ENCODE results near the gene PFDN2.

Gene PFDN2

GRCh38 chr1:161077426-161077825 is 40.4 kb downstream of the PFDN2 start:
- TF ChIP-seq FOXP2 (optimal IDR thresholded peaks at IDR 0.05; ENCODE audit: borderline replicate concordance, extremely low read depth, extremely low read length, insufficient read depth) (no peak), REST (IDR thresholded peaks at IDR 0.05; ENCODE audit: insufficient read depth in 1 of 2, low read depth in 2 of 2, low read length in 2 of 2) (no peak), SIN3A (IDR thresholded peaks at IDR 0.05; ENCODE audit: borderline replicate concordance, insufficient read depth, low read length) (no peak), POLR2AphosphoS5 (IDR thresholded peaks at IDR 0.05; ENCODE audit: low read depth, low read length) (no peak), TAF1 (IDR thresholded peaks at IDR 0.05; ENCODE audit: borderline replicate concordance, insufficient read depth, low read length) (no peak)

- TF ChIP-seq TAF1 (IDR thresholded peaks at IDR 0.05; ENCODE audit: borderline replicate concordance, insufficient read depth, low read length) = no peak
- TF ChIP-seq SIN3A (IDR thresholded peaks at IDR 0.05; ENCODE audit: borderline replicate concordance, insufficient read depth, low read length) = no peak
- TF ChIP-seq POLR2AphosphoS5 (IDR thresholded peaks at IDR 0.05; ENCODE audit: low read depth, low read length) = no peak
- no peak for TF ChIP-seq REST (IDR thresholded peaks at IDR 0.05; ENCODE audit: insufficient read depth in 1 of 2, low read depth in 2 of 2, low read length in 2 of 2)
- TF ChIP-seq FOXP2 (optimal IDR thresholded peaks at IDR 0.05; ENCODE audit: borderline replicate concordance, extremely low read depth, extremely low read length, insufficient read depth) = no peak
Observed at GRCh38 chr1:161076410-161076809, 41.4 kb downstream of the PFDN2 start.

- TF ChIP-seq TAF1 (IDR thresholded peaks at IDR 0.05; ENCODE audit: borderline replicate concordance, insufficient read depth, low read length) (no peak), SIN3A (IDR thresholded peaks at IDR 0.05; ENCODE audit: borderline replicate concordance, insufficient read depth, low read length) (no peak), POLR2AphosphoS5 (IDR thresholded peaks at IDR 0.05; ENCODE audit: low read depth, low read length) (no peak), FOXP2 (optimal IDR thresholded peaks at IDR 0.05; ENCODE audit: borderline replicate concordance, extremely low read depth, extremely low read length, insufficient read depth) (no peak), REST (IDR thresholded peaks at IDR 0.05; ENCODE audit: insufficient read depth in 1 of 2, low read depth in 2 of 2, low read length in 2 of 2) (no peak)
Observed at GRCh38 chr1:161074676-161075368, 43.0 kb downstream of the PFDN2 start.

- TF ChIP-seq SIN3A (IDR thresholded peaks at IDR 0.05; ENCODE audit: borderline replicate concordance, insufficient read depth, low read length) (no peak), REST (IDR thresholded peaks at IDR 0.05; ENCODE audit: insufficient read depth in 1 of 2, low read depth in 2 of 2, low read length in 2 of 2) (no peak), TAF1 (IDR thresholded peaks at IDR 0.05; ENCODE audit: borderline replicate concordance, insufficient read depth, low read length) (no peak), FOXP2 (optimal IDR thresholded peaks at IDR 0.05; ENCODE audit: borderline replicate concordance, extremely low read depth, extremely low read length, insufficient read depth) (no peak), POLR2AphosphoS5 (IDR thresholded peaks at IDR 0.05; ENCODE audit: low read depth, low read length) (no peak)
Observed at GRCh38 chr1:161073474-161074121, 44.2 kb downstream of the PFDN2 start.
